Subcutaneous adipose tissue (tissue), 4 donors: ENCODE results near the gene CCDC30. TPM values are rescaled to one million over a fixed set of nuclear protein-coding genes. Genes with fewer than 3 reads are reported as not detected.

Experiments used
- CTCF ChIP-seq: fragments of 450-650 bp; IDR thresholded peaks from one replicate; pipeline ENCODE4 v1.5.1; 2016; ENCODE audit warnings: low read depth, mild to moderate bottlenecking, control low read depth, antibody characterized with exemption, moderate library complexity
- total RNA-seq, 4 donors: library from RNA; depleted of rRNA; stranded (reverse); fragments of >200 nt; gene quantifications; one replicate each; pipeline ENCODE4 v1.1.0, GENCODE V29; 2016

The CCDC30 gene
- total RNA-seq, result 1 to 10 TPM; 1.9 to 3.9 (median 2.3) TPM

GRCh38 chr1:42462828-42463763 lies at the start of gene CCDC30:
Gene CCDC30 (plus strand): TSS chr1:42463286. CDS start chr1:42480552, 17,266 bp downstream.
- TF ChIP-seq CTCF, result no peak

GRCh38 chr1:42414551-42415496 lies 48.3 kb upstream of the CCDC30 start:
- no peak for TF ChIP-seq CTCF

- TF ChIP-seq CTCF, result no peak
Measured at GRCh38 chr1:42417166-42417565, 45.9 kb upstream of the CCDC30 start.

GRCh38 chr1:42418516-42418915 lies 44.6 kb upstream of the CCDC30 start:
- TF ChIP-seq CTCF, result no peak

GRCh38 chr1:42419126-42419821 lies 43.8 kb upstream of the CCDC30 start:
- TF ChIP-seq CTCF, result no peak

- no peak for TF ChIP-seq CTCF
Measured at GRCh38 chr1:42420121-42420520, 43.0 kb upstream of the CCDC30 start.
